ENCODE results near the gene SPP1. TPM values are rescaled to one million over a fixed set of nuclear protein-coding genes. Genes with fewer than 3 reads are reported as not detected.

The SPP1 gene
- total and polyA plus RNA-seq, 10 of the 15 experiments (the other 5 are each of a cell fraction or from before 2014, with no cell fraction given) = 0.05 to 1.1 (median 0.39) TPM; not detected in 6

GRCh38 chr4:87981486-87981885 lies 6.0 kb downstream of the SPP1 start:
- RAD21 ChIA-PET (ENCODE audit: unreplicated experiment) = interaction anchor here (0.7 kb wide), 1 partner anchor 52 kb away, joined by 3 read pairs; no protein-coding TSS in a partner anchor
- H3K4me3 ChIP-seq = no peak overlapping the region
- in situ Hi-C loops (cut with MboI) = no loop called here
- H3K27ac ChIP-seq (ENCODE audit: control insufficient read depth, insufficient read depth) = no peak overlapping the region
- H3K9ac ChIP-seq (ENCODE audit: control insufficient read depth, insufficient read depth, low read length) = no peak overlapping the region
- H3K4me2 ChIP-seq (ENCODE audit: control insufficient read depth, insufficient read depth) = no peak overlapping the region
- POLR2A ChIA-PET = no interaction called here
- BruUV-seq (replicated peaks) = no TSS peak
- CTCF ChIA-PET = no interaction called here
- H3K9me3 ChIP-seq (replicated peaks; ENCODE audit: control insufficient read depth, insufficient read depth, low read length) = no peaks in the 10 kb centered on the region
- WGBS (ENCODE audit: insufficient coverage, insufficient replicate concordance, low lambda C conversion rate, missing lambda C conversion rate) = 48% methylated on average over 8 of the region's 8 CpGs
- H3K27me3 ChIP-seq (replicated peaks in 1 of 2; ENCODE audit: control insufficient read depth in 2 of 2, insufficient read depth in 2 of 2, low read length in 1 of 2) = no peaks in the 10 kb centered on the region; a peak in 1 of 4 replicates
- no peak for TF ChIP-seq RBBP5 (conservative IDR thresholded peaks at IDR 0.05)
- TF ChIP-seq ZNF274 (IDR thresholded peaks at IDR 0.05; ENCODE audit: insufficient read depth, insufficient read length) = no peak
- no peak for TF ChIP-seq IKZF2 (IDR thresholded peaks at IDR 0.05)
- TF ChIP-seq RAD51 (IDR thresholded peaks at IDR 0.05) = no peak
- TF ChIP-seq CBX5 (IDR thresholded peaks at IDR 0.05; ENCODE audit: low read depth) = no peak
- H3K79me2 ChIP-seq (ENCODE audit: control insufficient read depth, insufficient read depth, low read length) = no peaks in the 10 kb centered on the region
- DNase-seq (ENCODE audit: low read depth, low spot score) (no peak), FAIRE-seq (no peak), ATAC-seq (no peak)
- H3K4me1 ChIP-seq (ENCODE audit: control insufficient read depth, insufficient read depth, low read length) = no peaks in the 10 kb centered on the region
- SMC1A ChIA-PET (ENCODE audit: uncharacterized antibody, unreplicated experiment) = no interaction called here
- no peaks in the 10 kb centered on the region for H3K36me3 ChIP-seq (ENCODE audit: control insufficient read depth in 2 of 2, insufficient read depth in 2 of 2, low read length in 1 of 2)
- intact Hi-C loops (cut with micrococcal nuclease; ENCODE audit: unreplicated experiment) = no loop called here
- H4K20me1 ChIP-seq (ENCODE audit: control insufficient read depth, insufficient read depth) = no peaks in the 10 kb centered on the region
- H2AFZ ChIP-seq (ENCODE audit: control insufficient read depth, low read depth, low read length) = no peak overlapping the region

GRCh38 chr4:87982036-87982435 lies 6.5 kb downstream of the SPP1 start:
- BruUV-seq (replicated peaks) = no TSS peak
- H3K36me3 ChIP-seq (ENCODE audit: control insufficient read depth in 2 of 2, insufficient read depth in 2 of 2, low read length in 1 of 2) = no peaks in the 10 kb centered on the region
- no peak overlapping the region for H3K4me3 ChIP-seq
- H3K27ac ChIP-seq (ENCODE audit: control insufficient read depth, insufficient read depth) = no peak overlapping the region
- H3K4me1 ChIP-seq (ENCODE audit: control insufficient read depth, insufficient read depth, low read length) = no peaks in the 10 kb centered on the region
- no peak overlapping the region for H3K9ac ChIP-seq (ENCODE audit: control insufficient read depth, insufficient read depth, low read length)
- ATAC-seq (peak; percentile 68), FAIRE-seq (peak; percentile 31), DNase-seq (ENCODE audit: low read depth, low spot score) (no peak)
- H3K4me2 ChIP-seq (ENCODE audit: control insufficient read depth, insufficient read depth) = no peak overlapping the region
- ChIA-PET CTCF (no interaction called here), RAD21 (ENCODE audit: unreplicated experiment) (no interaction called here), SMC1A (ENCODE audit: uncharacterized antibody, unreplicated experiment) (no interaction called here), POLR2A (no interaction called here)
- H3K79me2 ChIP-seq (ENCODE audit: control insufficient read depth, insufficient read depth, low read length) = no peaks in the 10 kb centered on the region
- no peaks in the 10 kb centered on the region for H4K20me1 ChIP-seq (ENCODE audit: control insufficient read depth, insufficient read depth)
- no peak for TF ChIP-seq ZBTB4 (CRISPR knock-in tag; IDR thresholded peaks at IDR 0.05)
- TF ChIP-seq ATF7 (IDR thresholded peaks at IDR 0.05; ENCODE audit: low read depth) = peak; percentile 68
- TF ChIP-seq TAF1 (IDR thresholded peaks at IDR 0.05; ENCODE audit: borderline replicate concordance, low read depth, low read length) = no peak
- TF ChIP-seq MTA2 (IDR thresholded peaks at IDR 0.05; ENCODE audit: low read depth) = peak; percentile 38; the same call in 1 of the 2 replicates
- no peak for TF ChIP-seq E2F8 (IDR thresholded peaks at IDR 0.05; ENCODE audit: low read depth, partially characterized antibody)
- TF ChIP-seq SPI1 (IDR thresholded peaks at IDR 0.05; ENCODE audit: borderline replicate concordance, insufficient read depth, low read depth, low read length) = peak; percentile 65; the same call in 1 of the 2 replicates
- TF ChIP-seq CHD1 (IDR thresholded peaks at IDR 0.05; ENCODE audit: low read depth, low read length) = no peak
- in situ Hi-C loops (cut with MboI) = no loop called here
- intact Hi-C loops (cut with micrococcal nuclease; ENCODE audit: unreplicated experiment) = no loop called here
- no peaks in the 10 kb centered on the region for H3K9me3 ChIP-seq (replicated peaks; ENCODE audit: control insufficient read depth, insufficient read depth, low read length)
- WGBS (ENCODE audit: insufficient coverage, insufficient replicate concordance, low lambda C conversion rate, missing lambda C conversion rate) = 6% methylated on average over 1 of the region's 1 CpG
- no peak overlapping the region for H2AFZ ChIP-seq (ENCODE audit: control insufficient read depth, low read depth, low read length)
- no peaks in the 10 kb centered on the region; a peak in 1 of 4 replicates for H3K27me3 ChIP-seq (replicated peaks in 1 of 2; ENCODE audit: control insufficient read depth in 2 of 2, insufficient read depth in 2 of 2, low read length in 1 of 2)

Data from GM12878 (cell line).